ENCODE data around the gene POLR2C. TPM values are rescaled to one million over a fixed set of nuclear protein-coding genes. Genes with fewer than 3 reads are reported as not detected.

POLR2C gene
- polyA plus RNA-seq, 4 donors = 69.6 to 89.1 (median 82.8) TPM

- DNase-seq (ENCODE audit: low read depth in 4 of 4, low spot score in 3 of 4) = no peak
These were observed 55.2 kb downstream of the POLR2C start for GRCh38 chr16:57517397-57518367.

DNA sequence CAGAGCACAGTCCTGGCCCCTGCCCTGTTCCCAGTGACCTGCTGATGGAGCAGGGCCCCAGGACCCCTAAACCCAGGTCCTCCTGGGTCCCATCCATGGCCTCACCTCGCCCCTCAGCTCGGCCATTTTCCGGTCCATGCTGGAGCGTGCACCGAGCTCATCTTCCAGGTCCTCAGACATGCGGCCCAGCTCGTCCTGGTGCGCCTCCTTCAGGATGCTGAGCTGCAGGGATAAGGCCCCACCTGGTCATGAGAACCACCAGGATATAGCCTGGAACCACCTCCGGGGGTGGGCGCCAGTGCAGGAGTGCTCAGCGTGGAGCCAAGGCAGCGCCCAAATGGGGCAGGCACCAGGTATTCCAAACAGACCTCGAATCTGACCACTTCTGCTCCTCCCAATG, 56.0 kb downstream of the POLR2C start:
- no peak for DNase-seq (ENCODE audit: low read depth in 4 of 4, low spot score in 3 of 4)

GRCh38 chr16:57518922-57519321, 56.4 kb downstream of the POLR2C start:
- no peak for DNase-seq (ENCODE audit: low read depth in 4 of 4, low spot score in 3 of 4)

DNA sequence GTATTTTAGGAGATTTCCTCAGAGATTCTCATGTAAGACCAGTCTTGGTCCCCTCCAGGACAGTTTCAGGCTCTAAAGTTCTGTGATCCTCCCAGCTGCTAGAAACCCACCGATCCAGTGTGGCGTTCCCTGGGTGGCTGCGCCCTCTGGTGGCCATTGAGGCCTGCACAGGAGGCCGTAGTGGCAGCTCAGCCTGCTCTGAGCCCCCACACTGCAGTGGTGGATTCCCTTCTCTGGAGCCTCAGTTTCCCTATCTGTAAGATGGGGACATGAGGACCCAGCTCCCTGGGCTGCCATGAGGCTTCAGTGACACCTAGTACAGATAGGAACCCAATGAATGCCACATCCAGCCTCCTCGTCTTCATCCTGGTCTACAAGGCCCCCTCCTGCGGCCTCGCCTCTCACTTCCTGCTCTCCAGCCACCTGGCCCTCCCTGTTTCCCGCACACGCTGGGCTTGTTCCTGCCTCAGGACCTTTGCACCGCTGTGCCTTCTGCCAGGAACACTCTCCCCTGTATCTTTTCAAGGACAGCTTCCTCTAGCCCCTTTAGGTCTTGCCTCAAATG, 57.4 kb downstream of the POLR2C start:
- DNase-seq (ENCODE audit: low read depth in 4 of 4, low spot score in 3 of 4) = no peak

Other genes with a start within 250 kb of the POLR2C start
- 100 to 1,000 TPM in 1 of 4 donors, 10 to 100 TPM in 3; 68.2 to 101 (median 87.3) TPM for gene ARL2BP, start 217.4 kb upstream of the POLR2C start, polyA plus RNA-seq (ENCODE audit: insufficient read length in 4 of 4)
- gene PLLP, start 178.0 kb upstream of the POLR2C start, polyA plus RNA-seq (ENCODE audit: insufficient read length in 4 of 4) = 10 to 100 TPM in 3 of 4 donors, 1 to 10 TPM in 1; 2.0 to 31.9 (median 17.8) TPM
- gene CCL22, start 103.9 kb upstream of the POLR2C start, polyA plus RNA-seq (ENCODE audit: insufficient read length in 4 of 4) = under 1 TPM; 0.04 to 0.15 (median 0.11) TPM
- gene CX3CL1, start 90.2 kb upstream of the POLR2C start, polyA plus RNA-seq (ENCODE audit: insufficient read length in 4 of 4) = 10 to 100 TPM; 12.6 to 34.7 (median 28.4) TPM
- gene CCL17, start 57.9 kb upstream of the POLR2C start, polyA plus RNA-seq (ENCODE audit: insufficient read length in 4 of 4) = under 1 TPM in 2 of 4 donors, not detected in 2; 0.41 to 0.56 TPM
- gene CIAPIN1, start 15.3 kb upstream of the POLR2C start, polyA plus RNA-seq (ENCODE audit: insufficient read length in 4 of 4) = 10 to 100 TPM; 52.6 to 96.9 (median 90.0) TPM
- gene COQ9, start 15.2 kb upstream of the POLR2C start, polyA plus RNA-seq (ENCODE audit: insufficient read length in 4 of 4) = 100 to 1,000 TPM in 1 of 4 donors, 10 to 100 TPM in 3; 41.2 to 113 (median 89.9) TPM
- gene DOK4, start 23.8 kb downstream of the POLR2C start, polyA plus RNA-seq (ENCODE audit: insufficient read length in 4 of 4) = 10 to 100 TPM; 23.8 to 37.8 (median 28.2) TPM
- 10 to 100 TPM; 13.4 to 33.7 (median 18.6) TPM for gene CCDC102A, start 73.9 kb downstream of the POLR2C start, polyA plus RNA-seq (ENCODE audit: insufficient read length in 4 of 4)
- 1 to 10 TPM in 2 of 4 donors, under 1 TPM in 2; 0.34 to 1.3 (median 1.1) TPM for gene ADGRG5, start 80.0 kb downstream of the POLR2C start, polyA plus RNA-seq (ENCODE audit: insufficient read length in 4 of 4)
- 10 to 100 TPM in 3 of 4 donors, 1 to 10 TPM in 1; 5.1 to 87.7 (median 80.1) TPM for gene ADGRG1, start 166.0 kb downstream of the POLR2C start, polyA plus RNA-seq (ENCODE audit: insufficient read length in 4 of 4)
- under 1 TPM; 0.09 to 0.70 (median 0.36) TPM for gene ADGRG3, start 205.6 kb downstream of the POLR2C start, polyA plus RNA-seq (ENCODE audit: insufficient read length in 4 of 4)
- 1 to 10 TPM in 3 of 4 donors, under 1 TPM in 1; 0.16 to 3.9 (median 2.7) TPM for gene DRC7, start 232.1 kb downstream of the POLR2C start, polyA plus RNA-seq (ENCODE audit: insufficient read length in 4 of 4)

Measured in left renal pelvis (tissue), 4 donors.